Colonic mucosa (tissue), 4 donors: ENCODE results near the gene IL26. TPM values are rescaled to one million over a fixed set of nuclear protein-coding genes. Genes with fewer than 3 reads are reported as not detected.

Experiments
- DNase-seq: peaks from one replicate; pipeline ENCODE4 v3.0.0-alpha.2; 2020
- H3K27ac ChIP-seq: fragments of 200-600 bp; one replicate; pipeline ENCODE4 v1.8.0; 2021
- H3K27me3 ChIP-seq: fragments of 200-600 bp; one replicate; pipeline ENCODE4 v1.8.0; 2021
- H3K36me3 ChIP-seq: fragments of 200-600 bp; one replicate; pipeline ENCODE4 v1.8.0; 2021
- H3K4me1 ChIP-seq: fragments of 200-600 bp; one replicate; pipeline ENCODE4 v1.8.0; 2021; ENCODE audit warnings: mild to moderate bottlenecking
- H3K4me3 ChIP-seq: fragments of 200-600 bp; one replicate; pipeline ENCODE4 v1.8.0; 2021
- H3K9ac ChIP-seq, 2 donors: one replicate each; pipeline ENCODE4 v1.7.0; 2013; ENCODE audit warnings: control low read depth in 2 of 2, low read depth in 2 of 2, low read length in 2 of 2
- H3K9me3 ChIP-seq: fragments of 200-600 bp; one replicate; pipeline ENCODE4 v1.8.0; 2021
- intact Hi-C: fragments of 100-400 bp; cut with DNase I; formaldehyde crosslinking; loops from one replicate; pipeline ENCODE4 v1.14.1; 2022
- total RNA-seq, 2 donors: library from RNA; stranded (reverse); fragmentation: NEBNext Ultra II Directional in 1 of 2; extraction: Animal tissue kit (Norgen Biotek cat#: 25700) in 1 of 2; gene quantifications; one replicate each; pipeline ENCODE4 v1.2.1, GENCODE V29; 2021
- TF ChIP-seq, protein P1 (sequence below): fragments of 200-600 bp; IDR thresholded peaks from one replicate; pipeline ENCODE4 v1.8.0; 2022; ENCODE audit warnings: antibody characterized with exemption, mild to moderate bottlenecking
- donor health status: healthy.
- donor health status: DM: no; HTN: no; CAD: no.
- donor health status: DM: no; HTN: no; CAD: no.

IL26 gene
- total RNA-seq, 2 donors from 2014 or later, result not detected

DNA sequence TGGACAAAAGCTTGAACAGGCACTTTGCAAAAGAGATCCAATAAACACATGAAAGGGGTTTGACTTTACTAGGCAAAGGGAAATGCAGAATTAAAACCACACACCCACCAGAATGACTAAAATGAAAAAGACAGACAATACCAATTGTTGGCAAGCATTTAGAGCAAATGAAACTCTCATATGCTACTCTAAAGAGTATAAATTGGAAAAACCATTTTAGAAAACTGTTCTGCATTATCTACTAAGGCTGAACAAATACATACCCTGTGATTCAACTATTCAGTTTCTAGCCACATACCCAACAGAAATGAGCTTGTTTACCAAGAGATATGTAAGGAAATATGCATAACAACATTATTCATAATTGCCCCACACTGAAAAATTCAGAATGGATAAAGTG lies 36.3 kb upstream of the IL26 start:
- DNase-seq, result no peak
- TF ChIP-seq, protein P1, sequence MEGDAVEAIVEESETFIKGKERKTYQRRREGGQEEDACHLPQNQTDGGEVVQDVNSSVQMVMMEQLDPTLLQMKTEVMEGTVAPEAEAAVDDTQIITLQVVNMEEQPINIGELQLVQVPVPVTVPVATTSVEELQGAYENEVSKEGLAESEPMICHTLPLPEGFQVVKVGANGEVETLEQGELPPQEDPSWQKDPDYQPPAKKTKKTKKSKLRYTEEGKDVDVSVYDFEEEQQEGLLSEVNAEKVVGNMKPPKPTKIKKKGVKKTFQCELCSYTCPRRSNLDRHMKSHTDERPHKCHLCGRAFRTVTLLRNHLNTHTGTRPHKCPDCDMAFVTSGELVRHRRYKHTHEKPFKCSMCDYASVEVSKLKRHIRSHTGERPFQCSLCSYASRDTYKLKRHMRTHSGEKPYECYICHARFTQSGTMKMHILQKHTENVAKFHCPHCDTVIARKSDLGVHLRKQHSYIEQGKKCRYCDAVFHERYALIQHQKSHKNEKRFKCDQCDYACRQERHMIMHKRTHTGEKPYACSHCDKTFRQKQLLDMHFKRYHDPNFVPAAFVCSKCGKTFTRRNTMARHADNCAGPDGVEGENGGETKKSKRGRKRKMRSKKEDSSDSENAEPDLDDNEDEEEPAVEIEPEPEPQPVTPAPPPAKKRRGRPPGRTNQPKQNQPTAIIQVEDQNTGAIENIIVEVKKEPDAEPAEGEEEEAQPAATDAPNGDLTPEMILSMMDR, result no peak

DNA sequence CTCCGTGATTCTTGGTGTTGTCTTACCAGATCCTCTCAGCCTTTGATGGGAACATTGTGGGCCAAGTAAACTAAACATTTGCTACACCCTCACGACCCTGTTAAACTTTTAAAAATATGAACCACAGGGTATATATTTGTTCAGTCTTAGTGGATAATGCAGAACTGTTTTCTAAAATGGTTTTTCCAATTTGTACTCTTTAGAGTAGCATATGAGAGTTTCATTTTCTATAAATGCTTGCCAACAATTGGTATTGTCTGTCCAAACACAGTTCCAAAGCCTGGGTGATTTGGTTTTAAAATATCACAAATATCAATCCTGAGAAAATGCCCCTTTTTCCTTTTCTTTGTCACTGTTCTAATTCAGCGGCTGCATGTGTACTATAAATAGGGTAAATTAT lies 34.5 kb upstream of the IL26 start:
- TF ChIP-seq, protein P1, result no peak
- no peak for DNase-seq
- Histone ChIP-seq H3K27ac (no peak overlapping the region), H3K9ac (no peak overlapping the region), H3K4me1 (no peaks in the 10 kb centered on the region), H3K4me3 (no peak overlapping the region), H3K36me3 (no peaks in the 10 kb centered on the region), H3K27me3 (no peaks in the 10 kb centered on the region), H3K9me3 (no peaks in the 10 kb centered on the region)
- intact Hi-C loops, result no loop called here

More for the DNA sequence above, 36.3 kb upstream of the IL26 start:
- Histone ChIP-seq H3K4me3 (no peak overlapping the region), H3K9ac (no peak overlapping the region), H3K4me1 (no peaks in the 10 kb centered on the region), H3K9me3 (no peaks in the 10 kb centered on the region), H3K27me3 (no peaks in the 10 kb centered on the region), H3K27ac (no peak overlapping the region), H3K36me3 (no peaks in the 10 kb centered on the region)
- intact Hi-C loops, result no loop called here

DNA sequence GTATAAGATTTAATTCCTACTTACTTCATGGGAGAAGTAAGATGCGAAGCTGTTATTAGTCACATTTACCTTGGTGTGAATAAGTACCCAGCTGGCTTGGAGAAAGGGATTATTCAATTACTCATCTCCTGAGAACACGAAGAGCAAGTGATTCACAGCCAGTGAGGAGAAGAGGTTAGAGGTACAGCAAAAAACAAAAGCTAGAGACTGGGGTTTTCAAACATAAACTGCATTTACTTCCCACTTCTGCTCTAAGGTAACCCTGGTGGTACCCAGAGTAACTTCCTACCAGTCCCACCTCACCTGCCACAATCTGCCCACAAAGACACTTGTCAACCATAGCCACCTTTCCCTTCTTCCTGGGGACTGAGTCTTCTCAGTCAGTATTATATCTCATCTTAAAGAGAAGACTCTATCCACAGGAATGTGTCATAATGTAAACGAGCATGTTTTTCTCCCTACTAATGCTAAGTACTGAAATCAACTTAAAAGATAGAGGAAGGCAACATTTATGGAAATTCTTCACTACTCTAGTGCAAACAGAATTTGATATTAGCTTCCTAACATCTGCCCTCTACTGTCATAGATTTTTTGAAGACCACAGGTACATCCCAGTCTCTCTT lies 33.8 kb upstream of the IL26 start:
- Histone ChIP-seq H3K27me3 (no peaks in the 10 kb centered on the region), H3K36me3 (no peaks in the 10 kb centered on the region), H3K27ac (no peak overlapping the region), H3K4me3 (no peak overlapping the region), H3K9me3 (no peaks in the 10 kb centered on the region), H3K4me1 (no peaks in the 10 kb centered on the region), H3K9ac (no peak overlapping the region)
- intact Hi-C loops, result no loop called here
- TF ChIP-seq, protein P1, result no peak
- no peak for DNase-seq

DNA sequence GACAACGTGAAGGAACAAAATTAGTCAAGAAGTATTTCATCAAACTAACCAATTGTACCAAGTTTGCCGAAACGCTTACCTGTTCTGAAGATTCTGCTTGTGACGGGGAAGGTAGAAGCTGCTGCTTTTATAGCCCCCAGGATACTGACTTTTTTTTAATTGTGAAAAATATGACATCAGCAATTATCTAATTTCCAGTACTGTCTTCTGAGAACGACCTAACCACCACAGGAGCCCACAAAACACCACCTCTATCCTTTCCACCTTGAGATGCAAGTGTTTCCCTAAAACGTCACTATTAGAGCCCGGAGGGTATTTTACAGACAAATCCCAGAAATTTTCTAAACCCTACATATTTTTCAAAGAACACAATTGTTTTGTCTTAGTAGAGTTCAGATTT lies 27.9 kb upstream of the IL26 start, which contains the start of gene IL22:
IL22 (minus strand) TSS at position 101 of the 400 bp plus-strand sequence. CDS start 156 bp downstream, outside the sequence.
- Histone ChIP-seq H3K27me3 (no peaks in the 10 kb centered on the region), H3K4me1 (no peaks in the 10 kb centered on the region), H3K9ac (no peak within 1 kb of the TSS), H3K27ac (no peak within 1 kb of the TSS), H3K36me3 (no peaks in the 10 kb centered on the region), H3K4me3 (no peak within 1 kb of the TSS), H3K9me3 (no peaks in the 10 kb centered on the region)
- DNase-seq, result no peak
- TF ChIP-seq, protein P1, result no peak
- intact Hi-C loops, result no loop called here

DNA sequence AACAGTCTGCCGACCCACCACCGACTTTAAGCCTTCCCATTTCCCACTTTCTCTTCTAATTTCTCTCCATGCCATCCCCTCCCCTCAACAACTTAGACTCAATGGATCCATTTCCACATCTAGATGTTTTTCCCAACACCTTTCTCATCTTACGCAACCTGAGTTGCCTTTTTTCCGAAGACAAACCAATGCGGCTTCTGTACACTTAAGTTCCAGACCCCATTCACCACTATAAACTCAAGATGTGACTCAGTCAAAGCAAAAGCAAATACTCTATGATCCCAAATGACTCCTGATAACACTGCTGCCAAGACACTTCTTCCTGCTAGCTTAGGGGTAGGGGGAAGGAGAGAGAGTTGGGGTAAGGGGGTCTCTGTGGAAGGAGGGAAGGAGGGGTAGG lies 26.5 kb upstream of the IL26 start:
- DNase-seq, result no peak
- Histone ChIP-seq H3K27me3 (no peaks in the 10 kb centered on the region), H3K9ac (no peak overlapping the region), H3K9me3 (no peaks in the 10 kb centered on the region), H3K27ac (no peak overlapping the region), H3K4me3 (no peak overlapping the region), H3K36me3 (no peaks in the 10 kb centered on the region), H3K4me1 (no peaks in the 10 kb centered on the region)
- TF ChIP-seq, protein P1, result no peak
- intact Hi-C loops, result no loop called here
